HepG2 (cell line): ENCODE data around the gene ZNF22. TPM values are rescaled to one million over a fixed set of nuclear protein-coding genes. Genes with fewer than 3 reads are reported as not detected.

Experiments used
- BRCA1 ChIP-seq: sonication (generic); formaldehyde crosslinking; IDR thresholded peaks from 2 replicates; pipeline ENCODE4 v1.4.0; 2020; ENCODE audit warnings: missing genetic modification reagents
- CC2D1A ChIP-seq: sonication (generic); formaldehyde crosslinking; IDR thresholded peaks from 2 replicates; pipeline ENCODE4 v1.8.1; 2023; ENCODE audit warnings: mild to moderate bottlenecking, missing genetic modification reagents
- FOXJ3 ChIP-seq: sonication (generic); formaldehyde crosslinking; IDR thresholded peaks from 2 replicates; pipeline ENCODE4 v1.4.0; 2020; ENCODE audit warnings: missing genetic modification reagents, mild to moderate bottlenecking, borderline replicate concordance
- GPN1 ChIP-seq: sonication (generic); formaldehyde crosslinking; IDR thresholded peaks from 2 replicates; pipeline ENCODE4 v1.5.1; 2020; ENCODE audit warnings: missing genetic modification reagents, borderline replicate concordance
- ISX ChIP-seq: sonication (generic); formaldehyde crosslinking; conservative IDR thresholded peaks from 2 replicates; pipeline ENCODE4 v1.5.0; 2020; ENCODE audit warnings: missing genetic modification reagents
- JARID2 ChIP-seq: sonication (generic); formaldehyde crosslinking; IDR thresholded peaks from 2 replicates; pipeline ENCODE4 v1.8.1; 2023; ENCODE audit warnings: missing genetic modification reagents, inconsistent platforms; ENCODE audit not compliant: insufficient replicate concordance
- MAF1 ChIP-seq: sonication (generic); formaldehyde crosslinking; IDR thresholded peaks from 2 replicates; pipeline ENCODE4 v1.5.0; 2020; ENCODE audit warnings: missing genetic modification reagents, borderline replicate concordance
- MLXIP ChIP-seq: sonication (generic); formaldehyde crosslinking; IDR thresholded peaks from 2 replicates; pipeline ENCODE4 v1.9.0; 2021; ENCODE audit warnings: missing genetic modification reagents, borderline replicate concordance
- PAX8 ChIP-seq: sonication (generic); formaldehyde crosslinking; IDR thresholded peaks from 2 replicates; pipeline ENCODE4 v1.8.0; 2022; ENCODE audit warnings: mild to moderate bottlenecking, missing genetic modification reagents, borderline replicate concordance
- PCBP1 ChIP-seq: fragments of 200-400 bp; formaldehyde crosslinking; IDR thresholded peaks from 2 replicates; pipeline ENCODE4 v1.6.1; 2017; ENCODE audit warnings: mild to moderate bottlenecking, low read depth, low read length, borderline replicate concordance
- PRDM4 ChIP-seq: sonication (generic); formaldehyde crosslinking; IDR thresholded peaks from 2 replicates; pipeline ENCODE4 v1.9.0; 2021; ENCODE audit warnings: missing genetic modification reagents, borderline replicate concordance
- SALL2 ChIP-seq: sonication (generic); formaldehyde crosslinking; IDR thresholded peaks from 2 replicates; pipeline ENCODE4 v1.8.1; 2023; ENCODE audit warnings: mild to moderate bottlenecking, missing genetic modification reagents, inconsistent platforms
- ZC3H13 ChIP-seq: sonication (generic); formaldehyde crosslinking; IDR thresholded peaks from 2 replicates; pipeline ENCODE4 v1.8.1; 2023; ENCODE audit warnings: mild to moderate bottlenecking, missing genetic modification reagents, moderate library complexity
- ZNF225 ChIP-seq: sonication (generic); formaldehyde crosslinking; IDR thresholded peaks from 2 replicates; pipeline ENCODE4 v1.4.0; 2020; ENCODE audit warnings: mild to moderate bottlenecking, missing genetic modification reagents
- ZNF343 ChIP-seq: sonication (generic); formaldehyde crosslinking; IDR thresholded peaks from 2 replicates; pipeline ENCODE4 v1.4.0; 2020; ENCODE audit warnings: mild to moderate bottlenecking, missing genetic modification reagents
- ZNF576 ChIP-seq: sonication (generic); formaldehyde crosslinking; IDR thresholded peaks from 2 replicates; pipeline ENCODE4 v1.4.0; 2020; ENCODE audit warnings: mild to moderate bottlenecking, missing genetic modification reagents
- ZNF788 ChIP-seq: sonication (generic); formaldehyde crosslinking; IDR thresholded peaks from 2 replicates; pipeline ENCODE4 v1.5.0; 2020; ENCODE audit warnings: mild to moderate bottlenecking, missing genetic modification reagents, borderline replicate concordance
- ZNF879 ChIP-seq: sonication (generic); formaldehyde crosslinking; IDR thresholded peaks from 2 replicates; pipeline ENCODE4 v1.8.1; 2023; ENCODE audit warnings: missing genetic modification reagents
- polyA plus RNA-seq, 8 experiments: library from polyadenylated mRNA; depleted of rRNA in 3 of 8; stranded (reverse) in 7 of 8; unstranded in 1 of 8; fragments of >200 nt; fragmentation: Illumina TruSeq in 4 of 8; extraction: Trizol in 4 of 8; gene quantifications; 2 replicates each; pipeline versions ENCODE4 v1.2.1 to v1.2.3, GENCODE V29; 2011 to 2016; ENCODE audit warnings: low read depth in 4 of 8, missing spikeins in 1 of 8, mixed read lengths in 1 of 8; ENCODE audit not compliant: insufficient read depth in 1 of 8
- total RNA-seq, 5 experiments: library from RNA; depleted of rRNA; stranded (reverse); fragments of >200 nt; fragmentation: Illumina TruSeq; extraction: Trizol; gene quantifications; 2 replicates each; pipeline ENCODE4 v1.2.3, GENCODE V29; 2016; ENCODE audit warnings: low read depth in 1 of 5
- TF ChIP-seq, protein P1 (sequence below): conservative IDR thresholded peaks from 2 replicates; pipeline ENCODE4 v1.6.1; 2018; ENCODE audit warnings: missing genetic modification reagents
- TF ChIP-seq, protein P2 (sequence below): sonication (generic); formaldehyde crosslinking; IDR thresholded peaks from 2 replicates; pipeline ENCODE4 v1.4.0; 2020; ENCODE audit warnings: mild to moderate bottlenecking, missing genetic modification reagents

Gene ZNF22
- total and polyA plus RNA-seq, 2 of the 13 experiments (the other 11 are each of a cell fraction or from before 2014, with no cell fraction given), result 0.40 to 1.3 TPM

GRCh38 chr10:44995914-44996669 is 4.6 kb upstream of the ZNF22 start (continued):
- TF ChIP-seq MLXIP (CRISPR knock-in tag) (0 out of 2 replicates have a peak, but pooled peaks have one; percentile 66), MAF1 (CRISPR knock-in tag) (no peak), ZC3H13 (no peak), ISX (no peak), PCBP1 (no peak), ZNF343 (CRISPR knock-in tag) (no peak), SALL2 (CRISPR knock-in tag) (no peak; the same call in 1 of the 2 replicates), BRCA1 (CRISPR knock-in tag) (no peak), GPN1 (CRISPR knock-in tag) (no peak), PAX8 (no peak), PRDM4 (CRISPR knock-in tag) (no peak), FOXJ3 (CRISPR knock-in tag) (peak; percentile 96; the same call in 1 of the 2 replicates), ZNF788 (CRISPR knock-in tag) (no peak), ZNF879 (CRISPR knock-in tag) (no peak), ZNF576 (no peak), CC2D1A (CRISPR knock-in tag) (peak; percentile 86; the same call in 1 of the 2 replicates), JARID2 (CRISPR knock-in tag) (peak; percentile 45), ZNF225 (CRISPR knock-in tag) (peak; percentile 43; the same call in 1 of the 2 replicates)
- TF ChIP-seq, protein P1, sequence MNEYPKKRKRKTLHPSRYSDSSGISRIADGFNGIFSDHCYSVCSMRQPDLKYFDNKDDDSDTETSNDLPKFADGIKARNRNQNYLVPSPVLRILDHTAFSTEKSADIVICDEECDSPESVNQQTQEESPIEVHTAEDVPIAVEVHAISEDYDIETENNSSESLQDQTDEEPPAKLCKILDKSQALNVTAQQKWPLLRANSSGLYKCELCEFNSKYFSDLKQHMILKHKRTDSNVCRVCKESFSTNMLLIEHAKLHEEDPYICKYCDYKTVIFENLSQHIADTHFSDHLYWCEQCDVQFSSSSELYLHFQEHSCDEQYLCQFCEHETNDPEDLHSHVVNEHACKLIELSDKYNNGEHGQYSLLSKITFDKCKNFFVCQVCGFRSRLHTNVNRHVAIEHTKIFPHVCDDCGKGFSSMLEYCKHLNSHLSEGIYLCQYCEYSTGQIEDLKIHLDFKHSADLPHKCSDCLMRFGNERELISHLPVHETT (CRISPR knock-in tag), result peak; percentile 45; the same call in 1 of the 2 replicates
- TF ChIP-seq, protein P2, sequence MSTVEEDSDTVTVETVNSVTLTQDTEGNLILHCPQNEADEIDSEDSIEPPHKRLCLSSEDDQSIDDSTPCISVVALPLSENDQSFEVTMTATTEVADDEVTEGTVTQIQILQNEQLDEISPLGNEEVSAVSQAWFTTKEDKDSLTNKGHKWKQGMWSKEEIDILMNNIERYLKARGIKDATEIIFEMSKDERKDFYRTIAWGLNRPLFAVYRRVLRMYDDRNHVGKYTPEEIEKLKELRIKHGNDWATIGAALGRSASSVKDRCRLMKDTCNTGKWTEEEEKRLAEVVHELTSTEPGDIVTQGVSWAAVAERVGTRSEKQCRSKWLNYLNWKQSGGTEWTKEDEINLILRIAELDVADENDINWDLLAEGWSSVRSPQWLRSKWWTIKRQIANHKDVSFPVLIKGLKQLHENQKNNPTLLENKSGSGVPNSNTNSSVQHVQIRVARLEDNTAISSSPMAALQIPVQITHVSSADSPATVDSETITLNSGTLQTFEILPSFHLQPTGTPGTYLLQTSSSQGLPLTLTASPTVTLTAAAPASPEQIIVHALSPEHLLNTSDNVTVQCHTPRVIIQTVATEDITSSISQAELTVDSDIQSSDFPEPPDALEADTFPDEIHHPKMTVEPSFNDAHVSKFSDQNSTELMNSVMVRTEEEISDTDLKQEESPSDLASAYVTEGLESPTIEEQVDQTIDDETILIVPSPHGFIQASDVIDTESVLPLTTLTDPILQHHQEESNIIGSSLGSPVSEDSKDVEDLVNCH (CRISPR knock-in tag), result no peak
